Right atrium auricular region (tissue), 2 donors: ENCODE measurements around the gene TOR4A. TPM values are rescaled to one million over a fixed set of nuclear protein-coding genes. Genes with fewer than 3 reads are reported as not detected.

Experiments
- DNase-seq: peaks from one replicate; pipeline ENCODE4 v3.0.0-alpha.2; 2019; ENCODE audit warnings: low spot score
- H3K27ac ChIP-seq, 2 donors: fragments of 200-600 bp; sonication (generic); 1 replicate in 1 of 2; 2 replicates in 1 of 2; pipeline ENCODE4 v1.5.1; 2016 to 2019
- H3K27me3 ChIP-seq, 2 donors: fragments of 200-600 bp; sonication (generic); one replicate each; pipeline versions ENCODE4 v1.5.1 to v1.6.0; 2017 to 2019
- H3K36me3 ChIP-seq: fragments of 200-600 bp; sonication (generic); one replicate; pipeline ENCODE4 v1.5.1; 2016
- H3K4me1 ChIP-seq, 2 donors: fragments of 200-600 bp; sonication (generic); one replicate each; pipeline versions ENCODE4 v1.5.1 to v1.6.0; 2017 to 2019
- H3K4me3 ChIP-seq, 2 donors: fragments of 200-600 bp; sonication (generic); 1 replicate in 1 of 2; 2 replicates in 1 of 2; pipeline ENCODE4 v1.5.1; 2017 to 2019; ENCODE audit warnings: mild to moderate bottlenecking in 1 of 2, moderate library complexity in 1 of 2
- H3K9me3 ChIP-seq, 2 donors: fragments of 200-600 bp; sonication (generic); one replicate each; pipeline ENCODE4 v1.5.1; 2019
- total RNA-seq, 2 donors: library from RNA; depleted of rRNA; stranded (reverse); fragments of >200 nt; gene quantifications; one replicate each; pipeline ENCODE4 v1.1.0, GENCODE V29; 2016
- TF ChIP-seq, protein P1 (sequence below), 2 donors: fragments of 200-600 bp; sonication (generic); IDR thresholded peaks; one replicate each; pipeline ENCODE4 v1.5.1; 2019; ENCODE audit warnings: antibody characterized with exemption in 2 of 2

Gene TOR4A
- total RNA-seq, 2 donors from 2014 or later: 9.4 to 16.8 TPM

- TF ChIP-seq, protein P1, sequence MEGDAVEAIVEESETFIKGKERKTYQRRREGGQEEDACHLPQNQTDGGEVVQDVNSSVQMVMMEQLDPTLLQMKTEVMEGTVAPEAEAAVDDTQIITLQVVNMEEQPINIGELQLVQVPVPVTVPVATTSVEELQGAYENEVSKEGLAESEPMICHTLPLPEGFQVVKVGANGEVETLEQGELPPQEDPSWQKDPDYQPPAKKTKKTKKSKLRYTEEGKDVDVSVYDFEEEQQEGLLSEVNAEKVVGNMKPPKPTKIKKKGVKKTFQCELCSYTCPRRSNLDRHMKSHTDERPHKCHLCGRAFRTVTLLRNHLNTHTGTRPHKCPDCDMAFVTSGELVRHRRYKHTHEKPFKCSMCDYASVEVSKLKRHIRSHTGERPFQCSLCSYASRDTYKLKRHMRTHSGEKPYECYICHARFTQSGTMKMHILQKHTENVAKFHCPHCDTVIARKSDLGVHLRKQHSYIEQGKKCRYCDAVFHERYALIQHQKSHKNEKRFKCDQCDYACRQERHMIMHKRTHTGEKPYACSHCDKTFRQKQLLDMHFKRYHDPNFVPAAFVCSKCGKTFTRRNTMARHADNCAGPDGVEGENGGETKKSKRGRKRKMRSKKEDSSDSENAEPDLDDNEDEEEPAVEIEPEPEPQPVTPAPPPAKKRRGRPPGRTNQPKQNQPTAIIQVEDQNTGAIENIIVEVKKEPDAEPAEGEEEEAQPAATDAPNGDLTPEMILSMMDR (IDR thresholded peaks at IDR 0.05): no peak
- no peaks in the 10 kb centered on the region for H3K4me1 ChIP-seq
Measured at GRCh38 chr9:137330689-137331088, 53.2 kb downstream of the TOR4A start.

GRCh38 chr9:137331929-137332328, 54.4 kb downstream of the TOR4A start:
- peaks cover 0 to 13% of the 10 kb centered on the region in 2 donors for H3K9me3 ChIP-seq
- H3K36me3 ChIP-seq: no peaks in the 10 kb centered on the region
- TF ChIP-seq, protein P1 (IDR thresholded peaks at IDR 0.05): no peak
- no peak overlapping the region for H3K27ac ChIP-seq
- DNase-seq: no peak
- H3K27me3 ChIP-seq: no peaks in the 10 kb centered on the region
- no peaks in the 10 kb centered on the region for H3K4me1 ChIP-seq
- H3K4me3 ChIP-seq: no peak overlapping the region

More at GRCh38 chr9:137330689-137331088, 53.2 kb downstream of the TOR4A start:
- DNase-seq: no peak
- Histone ChIP-seq H3K36me3 (no peaks in the 10 kb centered on the region), H3K27ac (no peak overlapping the region), H3K9me3 (peaks cover 0 to under 1% of the 10 kb centered on the region in 2 donors), H3K27me3 (no peaks in the 10 kb centered on the region), H3K4me3 (no peak overlapping the region)

Other genes starting within 250 kb of the TOR4A start
- 10 to 100 TPM; 28.3 to 28.5 TPM for gene ABCA2, start 249.5 kb upstream of the TOR4A start, total RNA-seq
- under 1 TPM in 1 of 2 donors, not detected in 1; 0.28 TPM for gene FUT7, start 245.6 kb upstream of the TOR4A start, total RNA-seq
- gene NPDC1, start 231.5 kb upstream of the TOR4A start, total RNA-seq: 10 to 100 TPM; 49.7 to 57.8 TPM
- gene ENTPD2, start 223.7 kb upstream of the TOR4A start, total RNA-seq: under 1 TPM; 0.41 to 0.67 TPM
- under 1 TPM; 0.12 to 0.63 TPM for gene SAPCD2, start 207.2 kb upstream of the TOR4A start, total RNA-seq
- gene UAP1L1, start 200.2 kb upstream of the TOR4A start, total RNA-seq: 1 to 10 TPM; 4.3 to 6.3 TPM
- 10 to 100 TPM; 20.9 to 26.8 TPM for gene MAN1B1, start 190.7 kb upstream of the TOR4A start, total RNA-seq
- 100 to 1,000 TPM; 165 to 188 TPM for gene DPP7, start 163.0 kb upstream of the TOR4A start, total RNA-seq
- gene GRIN1, start 138.6 kb upstream of the TOR4A start, total RNA-seq: not detected
- not detected for gene LRRC26, start 107.7 kb upstream of the TOR4A start, total RNA-seq
- gene TMEM210, start 105.7 kb upstream of the TOR4A start, total RNA-seq: not detected
- gene ANAPC2, start 89.2 kb upstream of the TOR4A start, total RNA-seq: 10 to 100 TPM; 10.8 to 12.1 TPM
- 10 to 100 TPM; 67.1 to 72.0 TPM for gene SSNA1, start 89.0 kb upstream of the TOR4A start, total RNA-seq
- 1 to 10 TPM; 6.4 to 6.8 TPM for gene TPRN, start 77.0 kb upstream of the TOR4A start, total RNA-seq
- 10 to 100 TPM; 31.4 to 33.9 TPM for gene TMEM203, start 72.1 kb upstream of the TOR4A start, total RNA-seq
- 1 to 10 TPM; 6.6 TPM for gene NDOR1, start 72.0 kb upstream of the TOR4A start, total RNA-seq
- gene RNF208, start 55.5 kb upstream of the TOR4A start, total RNA-seq: 1 to 10 TPM; 5.9 to 7.9 TPM
- under 1 TPM; 0.35 to 0.85 TPM for gene CYSRT1, start 52.6 kb upstream of the TOR4A start, total RNA-seq
- not detected for gene RNF224, start 50.2 kb upstream of the TOR4A start, total RNA-seq
- gene SLC34A3, start 46.8 kb upstream of the TOR4A start, total RNA-seq: not detected
- gene TUBB4B, start 36.4 kb upstream of the TOR4A start, total RNA-seq: 100 to 1,000 TPM; 310 to 394 TPM
- gene STPG3, start 26.4 kb upstream of the TOR4A start, total RNA-seq: not detected
- 10 to 100 TPM; 30.0 to 38.0 TPM for gene NELFB, start 22.4 kb upstream of the TOR4A start, total RNA-seq
- 10 to 100 TPM in 1 of 2 donors, 1 to 10 TPM in 1; 5.6 to 13.3 TPM for gene NRARP, start 24.5 kb downstream of the TOR4A start, total RNA-seq
- 1 to 10 TPM; 5.9 to 6.0 TPM for gene EXD3, start 145.4 kb downstream of the TOR4A start, total RNA-seq
- 1 to 10 TPM in 1 of 2 donors, under 1 TPM in 1; 0.94 to 3.4 TPM for gene NOXA1, start 145.7 kb downstream of the TOR4A start, total RNA-seq
- gene ENTPD8, start 163.6 kb downstream of the TOR4A start, total RNA-seq: not detected
- gene NSMF, start 181.6 kb downstream of the TOR4A start, total RNA-seq: 10 to 100 TPM; 16.2 to 26.2 TPM